ENCODE measurements around the gene RPL29.
"Not testable (repeated sequence)": the region's sequence is repeated elsewhere in the genome, so short reads cannot be mapped to it uniquely, and the experiment has no call there.

RPL29 gene

DNA sequence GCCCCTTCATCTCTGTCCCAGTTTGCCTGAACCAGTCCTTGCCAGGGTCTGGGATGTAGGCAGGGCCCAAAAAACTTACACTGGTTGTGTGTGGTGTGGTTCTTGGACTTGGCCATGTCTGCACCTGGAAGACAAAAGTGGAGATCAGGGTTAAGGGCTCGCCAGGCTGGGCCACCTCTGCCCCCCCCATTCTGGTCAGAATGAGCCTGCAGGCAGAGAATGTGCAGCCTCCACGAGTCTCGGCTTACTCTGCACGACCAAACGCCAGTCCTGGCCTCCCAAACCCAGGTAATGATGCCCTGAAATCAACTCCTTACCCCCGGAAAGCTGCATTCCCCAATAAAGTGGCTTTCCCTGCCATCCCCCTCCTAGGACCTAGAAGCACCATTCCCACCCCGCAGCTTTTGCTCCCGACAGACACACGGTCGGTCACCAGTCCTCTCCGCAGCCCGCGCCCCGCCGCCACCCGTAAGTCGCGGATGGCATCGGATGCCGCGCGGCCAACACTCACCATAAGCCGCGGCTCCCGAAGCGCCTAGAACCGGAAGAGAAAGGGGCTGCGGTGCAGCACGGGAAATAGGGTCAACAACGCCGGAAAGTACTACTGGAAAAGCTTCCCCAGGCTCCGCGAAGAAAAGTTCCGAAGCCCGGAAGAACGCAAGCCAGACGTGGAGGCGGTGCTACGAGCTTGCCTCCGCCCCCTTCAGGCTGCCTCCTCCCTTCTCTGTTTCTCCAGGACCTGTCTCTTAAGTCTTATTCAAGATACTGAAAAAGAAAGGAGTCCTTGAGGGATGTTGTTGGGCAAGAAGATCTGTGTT is at the start of gene RPL29:
Gene RPL29, minus strand, starts transcription at position 550 of the 818 bp plus-strand sequence. Its CDS starts 434 bp downstream, at position 116.
- peak; percentile 91 for DNase-seq

DNA sequence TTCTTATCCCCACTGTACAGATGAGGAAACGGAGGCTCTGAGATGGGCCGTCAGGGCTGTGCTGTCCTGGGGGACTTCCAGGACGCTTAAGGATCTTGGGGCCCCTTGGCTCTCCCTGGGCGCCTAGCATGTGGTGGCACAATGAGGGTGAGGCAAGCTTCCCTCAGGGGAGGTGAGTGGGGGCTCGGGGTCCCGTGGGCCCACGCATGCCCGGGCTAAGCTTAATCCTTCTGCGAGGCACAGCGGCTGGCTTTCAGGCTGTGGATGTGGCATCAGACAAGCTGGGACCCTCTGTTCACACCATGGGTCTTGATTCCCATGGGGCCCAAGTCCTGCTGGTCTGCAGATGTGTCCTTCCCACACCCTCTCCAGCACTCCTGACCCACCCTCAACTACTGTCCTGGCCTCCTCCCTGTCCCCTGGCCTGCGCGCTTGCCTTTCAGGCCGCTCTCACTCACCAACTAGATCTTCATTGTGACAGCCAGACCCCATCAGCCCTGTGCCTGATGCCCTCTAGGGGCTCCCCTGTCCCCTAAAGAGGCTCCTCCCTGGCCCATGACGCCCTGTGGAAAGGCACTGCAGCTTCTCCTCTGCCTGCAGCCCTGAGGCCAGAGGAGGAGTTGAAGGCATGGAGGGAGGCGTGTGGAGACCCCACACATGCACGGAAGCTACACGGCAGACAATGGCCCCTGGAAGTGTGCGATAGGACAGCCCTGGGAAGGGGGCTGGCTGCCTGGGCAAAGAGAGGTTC is 49.3 kb upstream of the RPL29 start:
- DNase-seq = no peak

DNA sequence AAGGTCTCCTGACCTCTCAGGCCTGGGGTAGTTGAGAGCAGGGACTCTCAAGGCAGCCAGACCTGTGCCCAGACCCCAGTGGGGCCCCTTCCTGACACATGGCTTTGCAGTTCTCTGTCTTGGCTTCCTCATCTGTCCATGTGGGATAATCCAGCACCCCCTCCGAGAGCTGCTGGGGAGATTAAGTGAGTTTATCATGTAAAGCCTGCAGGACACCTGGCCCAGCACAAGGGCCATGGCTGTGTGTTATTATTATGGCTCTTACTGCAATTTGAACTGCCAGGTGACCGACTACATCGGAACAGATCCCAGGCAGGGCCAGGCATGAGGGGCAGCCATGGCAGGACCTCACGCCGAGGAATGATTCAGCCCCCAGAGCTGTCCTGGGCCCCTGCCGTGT is 48.1 kb upstream of the RPL29 start:
- no peak for DNase-seq

DNA sequence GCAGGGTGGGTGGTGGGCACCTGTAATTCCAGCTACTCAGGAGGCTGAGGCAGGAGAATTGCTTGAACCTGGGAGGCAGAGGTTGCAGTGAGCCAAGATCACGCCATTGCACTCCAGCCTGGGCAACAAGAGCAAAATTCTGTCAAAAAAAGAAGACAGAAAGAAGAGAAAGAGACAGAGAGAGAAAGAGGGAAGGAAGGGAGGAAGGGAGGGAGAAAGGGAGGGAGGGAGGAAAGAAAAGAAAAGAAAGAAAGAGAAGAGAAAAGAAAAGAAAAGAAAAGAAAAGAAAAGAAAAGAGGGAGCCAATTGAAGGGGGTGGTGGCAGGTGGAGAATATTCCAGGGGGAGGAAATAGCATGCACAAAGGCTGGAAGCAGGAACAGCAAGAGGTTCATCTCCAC is 47.3 kb upstream of the RPL29 start:
- DNase-seq = not testable (repeated sequence)

DNA sequence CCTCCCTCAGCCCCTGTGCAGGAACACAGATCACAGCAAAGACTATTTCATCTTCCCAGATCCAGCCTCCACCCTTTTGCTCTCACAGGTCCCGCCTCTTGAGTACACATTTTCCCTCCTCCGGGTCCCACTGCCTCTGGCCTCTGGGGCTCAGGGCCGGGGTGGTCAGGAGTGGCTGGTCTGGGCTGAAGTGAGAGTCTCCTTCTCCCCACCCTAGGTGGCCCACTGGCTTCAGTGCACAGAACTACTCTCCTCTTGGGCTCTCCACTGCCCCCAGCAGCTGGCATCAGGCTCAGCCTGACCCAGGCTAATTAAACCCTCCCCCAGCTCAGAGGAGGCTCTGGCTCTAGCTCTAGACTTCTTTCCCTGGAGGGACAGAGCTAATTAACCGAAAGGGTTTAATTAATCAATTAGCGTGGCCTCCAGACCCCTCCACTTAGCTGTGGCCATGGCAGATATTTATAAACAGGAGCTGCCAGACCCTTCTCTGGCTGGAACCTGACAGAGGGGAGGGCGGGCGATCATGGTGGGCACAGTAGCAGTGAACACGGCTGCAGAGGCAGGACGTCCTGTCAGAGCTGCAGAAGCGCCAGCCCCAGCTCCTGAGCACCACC is 45.5 kb upstream of the RPL29 start:
- no peak for DNase-seq

DNA sequence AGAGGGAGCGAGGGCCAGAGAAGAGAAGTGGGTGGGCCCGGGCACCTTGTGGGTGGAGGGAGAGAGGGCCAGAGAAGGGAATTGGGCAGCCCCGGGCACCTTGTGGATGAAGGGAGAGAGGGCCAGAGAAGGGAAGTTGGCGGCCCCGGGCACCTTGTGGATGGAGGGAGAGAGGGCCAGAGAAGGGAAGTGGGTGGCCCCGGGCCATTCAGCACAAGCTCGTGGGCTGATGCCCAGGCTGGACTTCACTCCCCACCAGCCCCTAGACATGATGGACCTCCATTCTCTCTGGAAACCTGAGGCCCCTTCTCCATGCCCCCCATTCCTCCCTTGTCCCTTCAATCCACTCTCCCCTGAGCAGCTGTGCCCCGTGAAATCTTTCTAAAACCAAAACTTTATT is 44.9 kb upstream of the RPL29 start:
- no peak for DNase-seq

DNA sequence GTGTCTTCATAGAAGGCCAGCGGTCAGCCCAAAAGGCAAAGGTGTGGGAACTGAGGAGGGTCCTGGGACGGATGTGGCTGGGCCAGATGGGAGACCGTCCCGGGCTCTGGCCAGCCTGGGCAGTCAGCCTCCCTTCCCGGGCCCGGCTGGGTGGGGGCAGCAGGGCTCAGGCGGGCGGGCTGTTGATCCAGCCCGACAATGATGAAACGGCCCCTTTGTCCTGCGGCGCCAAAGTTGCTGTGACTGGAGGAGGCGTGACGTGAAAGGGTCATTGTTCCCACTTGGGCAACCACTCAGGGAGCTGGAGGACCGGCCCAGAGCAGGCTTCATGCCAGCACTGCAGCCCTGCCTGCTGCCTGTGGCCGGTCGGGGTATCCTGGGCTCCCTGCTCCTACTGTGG is 44.2 kb upstream of the RPL29 start:
- DNase-seq = no peak

DNA sequence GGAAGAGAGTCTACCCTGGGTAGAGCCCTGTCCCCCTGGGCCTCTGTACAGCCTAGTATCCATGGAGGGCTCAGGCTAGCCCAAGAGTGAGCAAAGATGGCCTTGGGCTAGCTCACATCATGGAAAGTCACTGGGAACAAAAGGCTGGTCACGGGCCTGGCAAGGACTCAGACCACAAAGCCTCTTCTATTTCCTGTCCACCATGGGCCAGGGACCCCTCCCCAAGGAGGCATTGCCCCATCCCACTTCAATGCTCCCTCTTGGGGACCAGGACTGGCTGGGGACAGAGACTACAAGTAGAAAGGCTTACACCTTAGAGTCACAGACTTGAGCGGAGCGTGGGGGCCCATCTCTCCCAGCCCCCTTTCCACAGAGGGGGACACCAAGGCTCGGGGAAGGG is 43.7 kb upstream of the RPL29 start:
- DNase-seq = no peak

DNA sequence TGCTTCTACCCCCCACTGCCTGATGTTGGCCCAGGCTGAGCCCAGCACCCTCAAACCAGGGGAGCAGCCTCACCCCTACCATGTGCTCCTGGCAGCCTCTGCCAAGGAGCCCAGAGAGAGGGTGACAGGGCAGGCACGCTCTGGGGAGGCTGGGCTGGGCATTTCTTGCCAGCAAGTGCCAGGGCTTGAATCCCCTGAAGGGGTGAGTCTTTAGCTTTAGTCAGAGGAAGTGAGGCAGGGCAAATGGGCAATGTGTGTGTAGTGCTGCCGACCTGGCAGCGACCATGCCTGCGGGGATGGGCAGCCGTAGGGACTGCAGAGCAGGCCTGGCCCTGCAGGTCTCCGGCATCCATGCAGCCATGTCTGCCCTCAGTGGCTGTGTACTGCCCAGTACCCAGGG is 42.5 kb upstream of the RPL29 start:
- DNase-seq = no peak

DNA sequence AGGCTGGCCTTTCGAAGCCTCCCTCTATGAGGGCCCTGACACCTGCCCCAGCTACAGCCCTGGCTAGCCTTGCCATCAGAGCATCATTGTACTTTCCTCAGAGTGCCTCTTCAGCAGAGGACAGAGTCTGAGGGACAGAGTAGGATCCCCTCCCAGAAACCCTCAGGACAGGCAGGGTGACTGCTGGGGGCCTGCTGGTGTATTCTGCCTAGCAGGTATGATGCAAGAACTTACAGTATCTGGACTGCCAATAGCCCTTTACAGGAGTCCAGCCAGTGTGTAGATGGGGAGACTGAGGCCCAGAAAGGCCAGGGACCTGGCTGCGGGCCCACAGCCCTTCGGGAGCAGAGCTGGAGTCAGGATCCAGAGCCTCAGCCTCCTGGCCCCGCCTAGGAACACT is 41.6 kb upstream of the RPL29 start:
- DNase-seq = no peak

DNA sequence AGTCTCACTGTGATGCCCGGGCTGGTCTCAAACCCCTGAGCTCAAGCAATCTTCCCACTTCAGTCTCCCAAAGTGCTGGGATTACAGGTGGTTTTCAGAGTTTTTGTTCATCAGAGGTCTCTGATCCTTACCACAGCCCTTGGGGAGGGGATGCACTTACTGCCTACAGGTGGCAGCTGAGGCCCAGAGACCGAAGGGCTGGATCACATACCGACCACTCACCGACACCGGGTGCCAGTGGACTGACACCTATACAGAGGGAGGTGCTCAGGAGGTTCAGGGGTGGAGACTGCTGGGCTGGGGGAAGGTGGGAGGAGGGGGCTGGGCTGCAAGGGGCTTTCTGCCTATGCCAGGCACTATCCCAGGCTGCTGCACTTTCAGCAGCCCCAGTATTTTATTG is 41.1 kb upstream of the RPL29 start:
- no peak for DNase-seq

DNA sequence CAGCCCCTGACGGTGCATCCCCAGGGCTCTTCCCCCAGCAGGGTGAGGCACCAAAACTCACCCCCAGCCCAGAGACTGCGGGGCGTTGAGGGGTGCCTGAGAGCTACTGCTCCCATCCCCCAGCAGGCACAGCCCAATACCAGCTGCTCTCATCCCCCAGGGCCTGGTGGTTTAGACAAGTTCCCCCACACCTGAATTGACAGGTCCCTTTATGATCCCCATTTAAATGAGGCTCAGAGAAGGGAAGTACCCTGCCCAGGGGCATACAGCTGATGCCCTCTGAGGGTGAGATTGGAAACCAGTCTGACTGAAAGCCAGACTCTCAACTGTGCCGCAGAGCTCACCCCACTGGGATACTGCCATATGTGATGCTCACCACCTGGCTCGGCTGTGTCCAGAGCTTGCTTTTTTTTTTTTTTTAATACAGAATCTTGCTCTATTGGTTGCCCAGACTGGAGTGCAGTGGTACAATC is 40.6 kb upstream of the RPL29 start:
- DNase-seq = no peak

DNA sequence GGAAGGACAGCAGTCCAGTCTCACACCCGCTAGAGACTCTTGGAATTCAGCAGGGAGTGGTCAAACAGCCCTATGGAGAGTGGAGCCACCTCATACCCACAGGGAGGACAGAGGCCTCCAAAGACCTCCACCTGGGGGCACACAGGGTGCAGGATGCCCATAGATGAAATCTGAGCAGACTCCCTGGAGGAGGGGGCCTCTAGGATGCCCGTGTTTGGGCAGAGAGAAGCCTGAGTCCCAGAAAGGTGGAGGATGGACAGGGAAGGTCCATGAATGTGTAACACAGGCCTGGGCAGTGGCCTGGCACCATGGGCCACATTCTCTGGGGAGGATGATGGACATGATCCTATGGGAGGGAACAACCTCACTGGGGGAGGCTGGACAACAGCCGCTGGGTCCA is 39.0 kb upstream of the RPL29 start:
- no peak for DNase-seq

DNA sequence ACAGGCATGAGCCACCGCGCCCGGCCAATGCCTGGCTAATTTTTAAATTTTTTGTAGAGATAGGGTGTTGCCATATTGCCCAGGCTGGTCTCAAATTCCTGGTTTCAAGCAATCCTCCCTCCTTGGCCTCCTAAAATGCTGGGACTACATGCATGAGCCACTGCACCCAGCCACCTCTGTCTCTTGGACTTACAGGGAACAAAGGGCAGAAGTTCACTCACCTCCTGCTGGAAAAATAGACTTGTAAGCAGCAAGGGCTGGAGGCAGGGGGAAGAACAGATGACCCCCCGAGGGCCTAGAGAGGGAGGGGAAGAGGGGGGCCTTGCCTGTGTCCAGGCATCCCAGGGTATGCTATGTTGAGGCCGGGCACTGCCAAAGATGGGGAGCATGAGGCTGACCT is 38.5 kb upstream of the RPL29 start:
- DNase-seq = no peak

DNA sequence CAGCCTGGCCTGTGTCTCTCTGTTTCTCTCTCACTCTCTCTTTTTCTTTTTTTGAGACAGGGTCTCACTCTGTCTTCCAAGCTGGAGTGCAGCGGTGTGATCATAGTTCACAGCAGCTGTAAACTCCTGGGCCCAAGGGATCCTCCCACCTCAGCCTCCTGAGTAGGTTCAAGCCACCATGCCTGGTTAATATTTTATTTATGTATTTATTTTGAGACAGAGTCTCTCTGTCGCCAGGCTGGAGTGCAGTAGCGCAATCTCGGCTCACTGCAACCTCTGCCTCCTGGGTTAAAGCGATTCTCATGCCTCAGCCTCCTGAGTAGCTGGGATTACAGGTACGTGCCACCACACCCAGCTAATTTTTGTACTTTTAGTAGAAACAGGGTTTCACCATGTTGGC is 38.1 kb upstream of the RPL29 start:
- DNase-seq = not testable (repeated sequence)

DNA sequence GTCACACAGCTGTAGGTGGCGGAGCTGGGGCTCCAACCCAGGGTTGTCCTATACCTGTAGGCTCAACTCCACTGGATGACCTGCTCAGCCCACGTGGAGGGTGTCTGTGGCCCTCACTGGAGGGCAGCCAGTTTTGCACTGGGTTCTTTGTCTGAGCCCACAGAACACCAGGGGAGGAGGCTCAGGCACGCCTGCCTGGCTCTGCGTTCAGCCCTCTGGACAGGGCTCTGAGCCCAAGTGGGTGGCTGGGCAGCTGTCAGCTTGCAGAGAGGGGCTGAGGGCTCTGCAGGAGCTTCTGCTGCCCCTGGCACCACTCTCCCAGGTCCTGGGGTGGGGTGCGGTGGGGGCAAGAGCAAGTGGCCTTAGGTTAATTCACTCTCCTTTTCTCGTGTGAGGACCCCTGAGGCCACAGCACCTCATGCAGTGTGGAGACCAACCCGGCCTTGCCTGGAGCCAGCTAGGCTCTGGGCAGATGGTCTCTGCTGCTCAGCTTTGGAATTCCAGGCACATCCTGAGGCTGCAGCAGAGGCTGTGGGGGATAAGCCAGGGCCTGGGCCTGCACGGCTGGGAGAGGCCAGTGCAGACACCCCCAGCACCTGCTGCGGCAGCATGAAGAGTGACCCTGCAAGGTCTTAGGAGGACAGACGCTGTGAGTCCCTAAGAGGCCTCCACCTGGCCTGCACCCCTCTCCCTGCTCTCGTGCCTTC is 37.2 kb upstream of the RPL29 start:
- no peak for DNase-seq

DNA sequence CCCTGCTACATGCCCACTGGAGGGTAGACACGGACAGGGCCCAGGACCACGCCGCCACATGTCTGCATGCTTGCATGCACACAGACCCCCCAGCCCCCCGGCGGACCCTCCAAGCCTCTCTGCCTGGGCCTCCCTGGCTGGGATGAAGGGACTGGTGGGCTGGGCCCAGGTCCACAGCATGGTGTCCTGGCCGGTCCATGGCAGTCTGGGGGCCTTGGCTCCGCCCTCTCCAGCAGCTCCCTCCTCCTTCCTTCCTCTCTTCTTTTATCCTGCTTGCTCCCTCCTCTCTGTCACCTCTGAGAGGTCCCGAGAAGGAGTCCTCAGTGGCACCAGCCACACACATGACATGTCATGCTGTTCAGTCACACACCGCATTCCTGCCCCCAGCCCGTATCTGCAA is 36.2 kb upstream of the RPL29 start:
- DNase-seq = no peak

DNA sequence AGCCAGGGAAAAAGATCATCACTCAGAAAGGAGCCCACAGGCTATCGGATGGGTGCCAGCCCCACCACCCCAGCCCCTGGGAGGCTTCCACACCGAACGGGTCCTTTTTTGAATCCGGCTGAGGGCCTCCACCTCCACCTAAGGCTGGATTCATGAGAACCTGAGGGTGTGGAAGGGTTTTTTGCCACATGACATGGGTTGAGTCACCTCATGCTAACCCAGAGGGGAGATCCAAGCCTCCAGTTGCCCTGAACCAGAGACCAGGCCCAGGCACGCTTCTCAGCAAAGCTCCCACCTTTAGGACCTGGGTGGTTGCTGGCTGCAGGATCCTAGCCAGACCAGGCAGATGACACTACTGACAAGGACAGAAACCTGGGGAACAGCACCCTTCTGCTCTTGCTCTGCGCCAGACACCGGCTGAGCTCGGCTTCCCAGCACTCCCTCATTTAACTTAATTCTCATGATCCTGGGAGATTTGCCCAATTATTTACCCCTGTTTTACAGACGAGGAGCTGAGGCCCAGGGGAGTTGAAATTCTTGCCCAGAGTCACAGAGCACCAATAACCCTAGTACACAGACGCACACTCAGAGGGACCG is 35.1 kb upstream of the RPL29 start:
- DNase-seq = no peak

DNA sequence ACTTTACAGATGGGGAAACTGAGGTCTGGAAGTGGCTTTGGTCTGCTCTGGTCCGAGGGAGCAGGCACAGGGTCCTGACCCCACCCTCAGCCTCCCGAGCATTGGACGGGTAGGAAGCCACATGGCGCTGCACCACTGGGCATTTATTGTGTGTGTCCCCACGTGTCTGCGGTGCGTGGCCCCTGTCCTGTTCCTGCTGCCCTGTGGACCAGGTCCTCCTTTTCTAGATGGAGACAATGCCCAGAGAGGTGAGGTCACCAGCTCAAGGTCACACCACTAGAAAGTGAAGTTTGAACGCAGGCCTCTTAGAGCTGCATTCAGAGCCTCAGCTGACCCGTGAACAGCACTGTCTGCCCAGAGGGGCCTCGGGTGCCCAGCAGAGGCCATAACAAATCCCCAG is 33.8 kb upstream of the RPL29 start:
- no peak for DNase-seq

DNA sequence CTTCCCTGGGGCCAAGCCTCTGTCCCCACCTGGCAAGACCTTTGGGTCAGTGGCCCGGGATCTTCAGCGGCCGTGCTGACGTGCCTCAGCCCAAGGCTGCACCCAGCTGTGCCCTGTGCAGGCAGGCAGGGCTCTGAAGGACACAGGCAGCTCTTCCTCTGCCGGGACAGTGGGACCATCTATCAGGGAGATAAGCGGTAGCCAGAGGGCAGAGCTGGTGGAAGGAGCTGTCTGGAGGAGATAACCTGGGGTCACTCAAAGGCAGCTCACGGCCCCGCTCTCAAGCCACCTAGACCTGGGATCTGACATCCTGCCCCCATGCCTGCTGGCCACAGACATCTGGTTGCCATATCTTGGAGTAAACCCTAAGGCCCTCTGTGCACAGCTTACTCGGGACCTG is 33.4 kb upstream of the RPL29 start:
- DNase-seq = no peak

DNA sequence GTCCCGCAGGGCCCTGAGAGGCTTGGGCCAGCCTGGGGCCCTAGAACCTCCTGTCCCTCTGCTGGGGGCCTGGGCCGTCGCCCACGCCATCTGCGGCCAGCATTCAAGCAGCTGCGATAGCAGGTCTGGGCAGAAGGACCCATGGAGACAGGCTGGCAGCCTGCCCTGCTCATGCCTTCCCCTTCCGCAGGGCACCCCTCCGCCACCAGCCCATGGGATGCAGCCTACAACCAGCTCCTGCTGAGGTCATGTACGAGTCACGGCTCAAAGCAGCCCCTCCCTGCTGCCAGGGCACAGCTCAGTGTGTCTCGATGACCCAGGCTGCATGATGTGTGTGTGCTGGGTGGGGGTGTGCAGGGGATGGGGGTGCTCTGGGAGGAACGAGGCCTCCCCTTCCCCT is 32.9 kb upstream of the RPL29 start:
- no peak for DNase-seq

DNA sequence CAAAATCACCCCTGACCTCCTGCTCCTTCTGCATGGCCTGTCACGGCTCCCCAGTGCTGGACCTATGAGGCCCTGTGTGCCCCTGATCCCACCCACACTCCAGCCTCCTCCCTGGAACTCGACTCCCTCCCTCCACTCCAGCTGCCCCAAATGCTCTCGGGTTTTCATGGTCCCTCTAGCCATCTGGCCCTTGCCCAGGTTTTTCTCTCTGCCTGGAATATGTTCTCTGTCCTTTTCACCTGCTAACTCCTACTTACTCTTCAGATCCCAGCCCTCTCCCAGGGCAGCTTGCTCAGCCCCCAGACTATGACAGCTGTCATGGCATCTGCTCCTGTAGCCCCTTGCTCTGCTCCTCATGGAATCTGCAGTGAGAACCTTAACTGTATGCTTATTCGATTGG is 30.3 kb upstream of the RPL29 start:
- DNase-seq = no peak

DNA sequence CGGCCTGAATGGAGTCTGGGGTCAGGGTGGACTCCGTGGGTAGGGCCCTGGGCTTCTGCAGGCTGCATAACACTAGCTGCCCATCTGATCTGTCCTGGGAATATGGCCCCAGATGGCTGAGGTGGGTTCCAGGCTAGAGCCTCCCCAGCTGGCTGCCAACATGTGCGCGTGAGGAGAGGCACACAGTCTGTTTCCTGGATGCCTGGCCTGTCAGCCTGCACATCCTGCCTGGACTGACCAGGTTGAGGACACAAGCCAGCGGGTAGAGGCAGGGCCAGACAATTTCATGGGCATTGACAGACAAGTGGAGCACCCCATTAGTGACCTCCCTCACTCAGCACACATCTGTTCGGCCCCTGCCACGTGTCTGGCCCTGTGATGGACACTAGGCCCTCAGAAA is 29.8 kb upstream of the RPL29 start:
- no peak for DNase-seq
